B cell (primary cell): Measurements from ENCODE around the gene UBE2J1.

Experiments
- CTCF ChIP-seq: fragments of 200-600 bp; IDR thresholded peaks from one replicate; pipeline ENCODE4 v1.8.0; 2022; ENCODE audit warnings: antibody characterized with exemption, mild to moderate bottlenecking
- EZH2 ChIP-seq: IDR thresholded peaks from 2 replicates; pipeline ENCODE4 v1.6.1; 2012; ENCODE audit warnings: borderline replicate concordance, low read depth, mild to moderate bottlenecking, moderate library complexity, low read length; ENCODE audit not compliant: insufficient read depth, poor library complexity, severe bottlenecking

GRCh38 chr6:89339565-89339964 is 13.0 kb downstream of the UBE2J1 start:
- TF ChIP-seq CTCF = no peak
- no peak for TF ChIP-seq EZH2
